HPDE6-E6E7 (cell line): ENCODE results near the gene NTM.

ENCODE experiments used
- DNase-seq: peaks from one replicate; pipeline ENCODE4 v3.0.0; 2011; ENCODE audit warnings: missing footprints; ENCODE audit errors: extremely low spot score

NTM gene

DNA sequence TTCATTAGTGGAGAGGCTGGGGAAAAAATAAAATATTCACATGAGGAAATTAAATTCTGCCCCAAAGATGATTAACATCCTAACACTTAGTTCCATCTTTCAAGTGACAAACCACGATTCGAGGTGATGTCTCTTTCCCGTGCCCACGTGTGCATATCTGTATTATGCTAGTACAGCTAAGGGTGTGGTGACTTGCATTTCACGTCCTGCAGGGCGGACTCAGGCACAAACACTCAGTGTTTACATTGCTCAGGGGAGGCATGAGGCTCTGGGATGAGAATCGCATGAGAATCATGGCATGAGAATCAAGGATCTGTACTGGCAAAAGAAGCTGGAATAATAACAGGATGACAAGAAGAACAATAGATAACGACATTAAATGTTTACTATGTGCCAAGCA lies 179.4 kb downstream of the NTM start:
- DNase-seq = no peak

DNA sequence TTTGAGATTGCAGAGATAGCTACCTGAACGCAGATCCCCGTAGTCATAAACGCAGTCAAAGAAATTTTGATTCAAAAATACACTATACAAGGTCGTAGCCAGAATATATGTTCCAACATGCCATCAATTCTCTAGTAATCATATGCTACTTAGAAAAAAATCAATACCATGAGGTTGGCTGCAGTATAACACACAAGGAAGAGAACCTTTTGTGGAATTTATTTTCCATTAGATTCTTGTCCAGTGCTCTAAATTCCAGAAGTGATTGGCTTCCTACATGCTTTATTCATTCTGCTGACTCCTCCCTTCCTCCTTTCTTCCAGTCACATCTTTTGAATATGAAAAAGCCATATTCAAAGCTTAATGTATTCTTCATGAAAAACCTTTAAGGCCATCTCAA lies 189.9 kb downstream of the NTM start:
- no peak for DNase-seq

DNA sequence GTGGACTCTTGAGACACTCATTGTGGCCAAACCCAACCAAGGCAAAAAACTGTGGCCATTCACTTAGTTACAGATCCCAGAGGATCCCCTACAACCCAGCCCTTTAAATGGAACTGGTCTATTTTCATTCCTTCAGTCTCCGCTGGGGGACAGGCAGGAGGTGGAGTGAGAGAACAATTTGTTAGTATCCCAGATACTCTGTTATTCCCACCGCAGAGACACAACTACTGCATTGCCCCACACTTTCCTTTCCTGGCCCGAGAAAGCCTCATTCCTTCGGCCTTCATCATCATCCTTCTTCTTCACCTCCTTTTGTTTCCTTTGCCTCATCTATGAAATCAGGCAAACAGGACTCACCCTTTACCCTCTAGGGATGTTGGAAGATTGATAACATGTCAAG lies 191.1 kb downstream of the NTM start:
- no peak for DNase-seq

DNA sequence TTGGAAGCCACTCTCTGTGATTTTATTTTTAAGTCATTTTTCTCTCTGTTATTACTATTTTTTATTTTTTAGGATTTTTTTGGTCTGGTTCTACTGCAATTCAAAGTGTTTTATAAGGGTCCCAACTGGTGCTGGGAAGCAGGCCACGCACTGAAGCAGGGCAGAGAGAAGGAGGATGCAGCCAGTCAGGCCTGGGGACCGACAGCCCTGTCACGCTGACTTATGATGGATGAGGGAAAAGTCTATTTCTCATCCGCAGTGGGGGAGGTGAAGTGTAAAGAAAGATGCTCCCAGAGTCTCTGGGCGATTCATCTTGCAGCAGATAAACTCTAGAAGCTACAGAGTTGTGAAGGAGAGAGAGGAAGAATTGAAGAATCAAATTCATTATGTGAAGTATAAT lies 191.6 kb downstream of the NTM start:
- no peak for DNase-seq

DNA sequence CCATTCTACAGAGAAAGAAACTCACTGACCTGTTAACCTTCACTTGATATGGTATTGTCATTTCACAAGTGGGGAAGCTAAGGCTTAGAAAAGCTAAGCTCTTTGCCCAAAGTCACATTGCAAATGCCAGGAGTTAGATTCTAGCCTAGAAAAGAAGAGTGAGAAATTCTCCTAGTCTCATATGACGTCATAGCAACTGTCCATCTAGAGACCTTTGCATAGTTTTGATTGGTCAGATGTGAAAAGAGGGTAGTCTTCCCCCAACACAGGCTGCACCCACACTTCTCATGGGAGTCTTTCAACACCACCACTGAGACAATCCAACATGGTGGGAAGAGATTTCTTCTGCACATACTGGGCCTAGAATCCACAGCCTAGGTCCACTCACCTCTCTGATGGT lies 197.9 kb downstream of the NTM start:
- no peak for DNase-seq

DNA sequence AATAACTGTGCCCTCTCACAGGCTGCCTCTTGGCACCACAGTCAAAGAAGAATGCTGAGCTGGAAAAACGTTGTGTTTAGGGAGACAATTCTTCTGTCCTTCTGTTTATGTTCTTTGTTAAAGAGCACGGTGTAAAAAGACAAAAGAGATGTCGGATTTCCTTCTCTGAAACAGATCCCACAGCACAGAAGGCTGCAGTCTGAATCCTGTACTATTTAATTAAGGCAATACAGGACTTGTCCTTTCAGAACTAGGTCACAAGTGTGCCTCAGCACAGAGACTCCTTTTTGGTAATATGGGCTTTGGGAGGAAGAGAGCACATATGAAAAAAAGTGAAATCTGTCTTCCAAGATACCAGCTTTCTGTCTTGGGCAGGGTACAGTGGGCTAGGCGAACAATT lies 201.2 kb downstream of the NTM start:
- DNase-seq = no peak

DNA sequence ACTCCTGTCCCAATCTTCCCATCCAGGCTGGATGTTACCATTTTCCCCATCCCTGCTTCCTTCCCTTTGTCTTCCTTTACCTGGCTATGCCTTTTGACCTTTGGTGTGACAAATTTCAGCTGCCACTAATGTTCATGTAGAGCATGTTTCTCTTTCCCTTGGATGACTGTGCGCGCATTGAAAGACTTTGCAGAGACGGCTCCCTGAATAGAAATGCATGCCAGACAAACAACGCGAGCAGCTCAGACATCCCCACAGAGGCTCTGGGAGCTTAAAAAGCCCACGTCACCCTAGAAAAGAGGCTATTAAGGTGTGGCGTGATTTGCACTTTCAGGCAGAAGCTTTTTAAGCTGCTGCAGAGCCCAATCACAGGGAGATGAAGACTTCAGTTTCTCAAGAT lies 202.0 kb downstream of the NTM start:
- no peak for DNase-seq

DNA sequence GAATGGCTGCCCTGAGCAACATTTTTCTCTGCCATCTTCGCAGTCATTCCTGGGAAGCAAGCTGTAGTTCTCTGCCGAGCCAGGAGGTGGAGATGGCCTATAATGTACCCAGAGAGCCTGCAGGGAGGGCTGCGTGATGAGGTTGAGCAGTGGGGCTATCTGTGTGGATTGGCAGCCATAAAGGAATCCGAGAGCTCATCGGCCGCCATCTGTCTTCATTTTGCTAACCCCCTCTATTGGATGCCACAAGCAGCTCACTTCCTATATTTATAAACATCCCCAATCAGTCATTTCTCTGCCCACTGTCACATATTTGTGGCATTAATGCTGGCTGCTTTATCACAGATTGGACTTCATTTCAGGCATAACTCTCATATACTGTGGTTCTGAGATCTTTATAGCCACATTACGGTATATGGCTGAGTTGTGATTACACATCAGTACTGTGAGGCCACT lies 209.5 kb downstream of the NTM start:
- no peak for DNase-seq

DNA sequence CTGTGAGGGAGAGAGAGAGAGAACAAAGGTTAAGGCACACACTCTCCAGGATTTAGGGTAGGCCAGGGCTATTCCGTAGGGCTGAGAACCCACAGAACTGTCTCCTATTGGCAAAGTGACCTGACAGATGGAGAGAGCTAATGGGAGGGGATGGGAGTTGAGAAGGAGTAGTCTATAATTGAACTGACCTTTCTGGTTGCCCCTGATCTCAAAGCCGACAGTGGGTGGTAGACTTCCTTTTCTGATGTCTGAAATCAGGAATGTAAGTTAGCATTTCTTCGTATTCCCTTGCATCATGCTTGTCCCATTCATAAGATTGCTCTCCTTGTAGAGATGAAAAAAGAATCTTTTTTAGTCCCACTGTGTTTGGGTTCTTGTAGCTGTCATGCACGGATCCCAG lies 210.1 kb downstream of the NTM start:
- DNase-seq = no peak

DNA sequence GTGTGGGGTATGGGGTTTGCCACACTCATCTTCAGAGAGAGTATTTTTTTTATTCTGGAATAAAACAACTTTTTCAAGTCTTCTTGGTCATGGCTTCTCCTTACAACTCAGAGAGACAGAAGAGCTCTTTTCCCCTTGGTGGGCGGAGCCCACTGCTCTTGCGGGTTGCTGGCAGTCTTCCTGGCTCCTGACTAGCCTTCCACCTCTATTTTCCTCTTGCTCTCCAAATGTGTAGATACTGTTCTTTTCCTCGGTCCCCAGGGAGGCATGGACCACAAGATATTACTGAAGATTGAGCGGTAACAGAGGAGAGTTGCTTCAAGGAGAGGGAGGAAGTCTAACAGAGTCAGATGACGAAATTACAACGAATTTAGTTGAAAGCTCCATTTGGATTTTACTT lies 210.6 kb downstream of the NTM start:
- no peak for DNase-seq

DNA sequence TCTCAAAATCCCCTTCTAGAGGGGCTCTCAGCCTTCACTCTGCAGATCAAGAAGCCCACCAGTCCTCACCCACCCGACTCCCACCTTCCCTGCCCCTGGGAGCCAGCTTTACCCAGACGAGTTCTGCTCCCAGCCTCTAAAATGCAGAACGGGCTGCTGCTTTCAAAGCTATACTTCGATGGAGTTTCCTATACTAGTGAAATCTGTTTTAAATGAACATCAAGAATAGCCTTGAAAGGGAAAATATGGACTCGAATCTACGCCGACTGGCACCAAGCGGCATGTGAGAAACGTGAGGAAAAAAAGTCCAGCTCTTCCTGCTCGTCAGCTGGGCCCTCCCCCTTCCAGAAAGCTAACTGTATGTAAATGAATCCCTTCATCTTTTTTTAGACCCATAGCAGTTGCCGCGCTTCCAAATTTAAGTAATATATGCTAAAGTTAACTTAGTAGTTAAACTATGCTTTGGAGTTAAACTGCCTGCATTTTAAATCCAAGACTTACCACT lies 211.7 kb downstream of the NTM start:
- no peak for DNase-seq

DNA sequence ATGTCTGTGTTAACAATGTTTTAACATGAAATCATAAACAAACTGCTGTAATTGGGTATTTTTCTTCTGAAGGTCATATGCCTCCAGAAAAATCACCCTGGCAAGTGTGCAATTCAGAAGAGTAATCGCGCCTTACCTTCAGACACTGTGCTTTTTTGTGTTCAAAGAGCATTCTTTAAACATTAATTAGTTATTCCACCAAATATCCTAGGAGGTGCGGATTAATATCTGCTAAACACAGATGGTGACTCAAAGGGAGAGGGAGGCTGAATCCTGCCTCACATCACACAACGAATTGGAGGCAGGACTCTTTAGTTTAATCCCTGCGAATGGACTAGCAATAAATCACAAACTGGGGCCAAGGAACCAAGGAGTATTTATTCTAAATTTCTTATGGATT lies 213.0 kb downstream of the NTM start:
- DNase-seq = no peak

DNA sequence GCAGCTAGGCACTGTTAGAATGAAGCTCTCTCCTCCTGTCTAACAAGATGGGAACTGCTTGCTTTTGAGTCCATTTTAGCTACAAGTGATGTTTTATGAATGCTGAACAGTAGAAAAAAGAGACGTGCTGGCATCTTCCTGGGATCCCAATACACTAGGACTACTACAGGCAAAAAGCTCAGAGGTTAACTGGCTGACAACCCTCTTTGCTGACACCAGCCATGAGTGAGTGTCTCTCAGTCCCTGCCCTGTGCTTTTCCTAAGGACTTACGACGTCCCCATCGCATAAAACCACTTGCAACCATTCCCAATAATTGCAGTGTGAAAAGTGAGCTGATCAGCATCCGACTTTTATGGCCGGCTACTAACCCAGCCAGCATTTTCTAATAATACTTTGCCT lies 213.5 kb downstream of the NTM start:
- no peak for DNase-seq

DNA sequence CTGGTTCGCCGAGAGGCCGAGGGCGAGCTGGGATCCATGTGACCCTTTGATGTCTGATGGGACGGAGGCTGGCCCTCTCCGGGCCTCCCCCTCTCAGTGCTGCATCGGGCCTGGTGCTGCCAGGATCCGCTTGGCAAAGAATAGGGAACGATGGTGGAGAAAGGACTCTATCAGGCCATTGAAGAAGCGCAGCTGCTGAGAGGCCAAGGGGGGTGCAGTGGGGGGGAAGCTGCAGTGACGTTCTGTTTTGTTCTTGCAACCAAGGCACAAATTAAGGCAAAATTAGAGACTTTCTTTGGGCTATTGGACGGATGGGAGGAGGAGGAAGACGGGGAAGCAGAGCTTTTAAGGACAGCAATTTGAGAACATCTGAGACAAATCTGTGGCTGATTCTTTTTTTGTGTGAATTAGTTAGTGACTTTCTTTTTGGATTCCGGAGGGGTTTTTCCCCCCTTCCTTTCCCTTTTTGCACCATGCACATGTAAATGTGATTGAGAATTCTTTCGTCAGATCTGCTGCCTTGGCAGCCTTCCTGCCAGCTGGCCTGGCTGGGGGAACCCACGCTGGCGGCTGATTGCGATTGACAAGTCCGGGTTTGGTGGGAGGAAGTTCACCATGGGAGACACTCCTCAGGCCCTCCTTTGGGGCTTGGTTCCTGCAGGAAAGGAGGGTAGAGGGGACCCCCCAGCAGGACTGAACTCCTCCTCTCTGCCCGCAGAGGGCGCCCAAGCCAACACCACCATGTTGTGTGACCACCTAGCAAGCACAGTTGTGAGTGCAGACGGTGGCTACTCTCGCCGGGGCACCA lies 214.6 kb downstream of the NTM start:
- DNase-seq = no peak

DNA sequence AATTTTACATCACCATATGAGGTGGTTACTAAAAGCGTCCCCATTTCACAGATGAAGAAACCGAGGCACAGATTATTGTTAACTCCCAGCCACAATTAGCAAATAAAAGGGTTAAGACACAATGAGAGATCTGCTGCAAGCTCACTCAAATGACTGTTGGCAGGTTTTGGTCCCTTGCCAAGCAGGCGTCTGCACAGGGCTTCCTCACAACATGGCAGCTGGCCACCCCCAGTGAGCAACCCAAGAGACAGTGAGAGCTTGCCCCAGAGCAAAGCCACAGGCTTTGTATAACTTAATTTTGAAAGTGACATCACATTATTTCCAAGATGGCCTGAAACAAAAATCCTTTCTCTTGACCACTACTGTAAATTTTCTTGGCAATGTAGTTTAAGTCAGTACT lies 217.6 kb downstream of the NTM start:
- DNase-seq = no peak

DNA sequence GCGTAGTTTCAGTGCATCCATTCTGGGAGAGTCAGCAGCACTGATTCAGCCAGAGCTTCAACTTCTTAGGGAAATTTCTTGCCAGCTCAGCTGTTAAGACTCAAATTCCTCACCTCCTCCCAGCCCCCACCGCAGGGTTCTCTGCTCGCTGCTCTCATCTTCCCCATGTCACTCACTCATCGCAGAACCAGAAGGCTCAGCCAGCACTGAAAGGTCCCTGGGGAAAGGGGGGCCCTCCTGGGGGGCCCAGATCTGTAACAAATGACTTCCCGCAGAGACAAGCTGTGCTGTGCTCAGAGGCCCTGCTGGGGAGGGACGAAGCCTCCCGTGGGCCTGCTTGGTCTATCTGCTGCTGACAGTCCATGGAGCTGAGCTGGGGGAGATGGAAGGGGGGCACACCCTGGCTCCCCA lies 220.6 kb downstream of the NTM start:
- DNase-seq = no peak

DNA sequence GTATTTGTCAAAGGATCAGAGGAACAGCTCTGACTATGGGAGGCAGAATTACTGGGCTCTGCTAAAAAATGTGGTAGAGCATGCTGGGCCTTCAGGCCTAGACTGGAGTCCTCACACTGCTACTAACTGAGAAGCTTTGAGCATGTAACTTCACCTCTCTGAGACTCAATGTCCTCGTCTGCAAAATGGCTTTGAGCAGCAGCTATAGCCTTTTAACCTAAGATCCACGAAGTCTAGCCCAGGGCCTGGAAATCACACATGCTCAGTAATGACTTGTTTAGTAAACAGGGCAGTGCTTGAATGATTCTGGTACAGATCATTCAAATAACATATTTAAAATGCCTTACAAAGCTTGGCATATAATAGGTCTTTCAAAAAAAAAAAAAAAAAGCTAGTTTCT lies 221.7 kb downstream of the NTM start:
- DNase-seq = no peak

DNA sequence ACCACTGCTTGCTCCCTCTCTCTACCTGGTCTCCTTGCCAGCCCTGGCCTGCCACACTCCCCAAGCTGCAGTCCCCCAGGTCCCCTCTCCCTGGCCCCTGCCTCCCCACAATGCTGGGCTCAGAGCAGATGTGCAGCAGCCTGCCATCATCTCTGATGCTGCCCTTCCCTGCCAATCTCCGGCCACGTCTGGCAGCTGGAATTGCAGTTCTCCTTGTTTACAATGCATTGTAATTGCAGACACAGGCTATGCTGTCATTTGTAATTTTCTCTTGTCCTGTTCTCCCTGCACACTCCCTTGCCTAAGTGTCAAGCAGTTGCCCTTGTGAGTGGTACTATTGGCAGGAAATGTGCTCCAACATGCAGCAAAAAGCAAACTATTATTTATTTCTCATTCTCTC lies 222.3 kb downstream of the NTM start:
- no peak for DNase-seq

DNA sequence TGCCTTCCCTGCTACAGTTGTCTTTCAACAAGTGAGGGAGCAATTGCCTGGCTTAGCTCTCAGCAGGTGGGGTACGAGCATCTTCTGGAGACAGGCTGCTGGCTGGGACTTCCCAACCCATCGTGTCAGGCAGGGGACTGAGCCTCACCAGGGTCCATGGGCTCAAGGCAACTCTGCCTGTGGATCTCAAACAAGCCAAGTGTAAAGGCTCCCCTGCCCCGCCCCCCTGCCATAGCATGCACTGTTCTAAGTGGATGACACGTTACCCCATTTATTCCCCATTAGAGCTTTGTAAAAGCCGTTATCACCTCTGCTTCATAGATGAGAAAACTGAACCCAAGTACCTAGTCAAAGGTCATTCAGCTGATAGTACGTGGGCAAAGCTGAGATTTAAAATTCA lies 222.9 kb downstream of the NTM start:
- no peak for DNase-seq

DNA sequence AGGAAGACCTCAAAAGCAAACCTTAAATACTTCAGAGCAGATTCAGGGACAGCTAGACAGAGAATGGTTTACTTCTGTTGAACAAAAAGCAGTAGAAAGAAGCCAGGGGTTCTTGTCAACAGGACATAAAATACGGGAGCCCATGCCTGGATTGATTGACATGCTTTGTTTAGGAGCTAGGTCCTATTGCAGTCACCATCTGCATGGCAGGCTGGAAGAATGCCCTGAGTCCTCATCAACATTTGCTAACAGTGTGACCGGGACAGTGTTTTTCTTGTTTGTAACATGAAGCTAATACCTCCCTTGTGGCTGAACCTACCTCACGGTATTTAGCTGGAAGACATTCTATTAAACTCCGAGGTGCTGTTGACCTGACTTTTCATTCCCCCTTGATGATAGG lies 225.4 kb downstream of the NTM start:
- no peak for DNase-seq

DNA sequence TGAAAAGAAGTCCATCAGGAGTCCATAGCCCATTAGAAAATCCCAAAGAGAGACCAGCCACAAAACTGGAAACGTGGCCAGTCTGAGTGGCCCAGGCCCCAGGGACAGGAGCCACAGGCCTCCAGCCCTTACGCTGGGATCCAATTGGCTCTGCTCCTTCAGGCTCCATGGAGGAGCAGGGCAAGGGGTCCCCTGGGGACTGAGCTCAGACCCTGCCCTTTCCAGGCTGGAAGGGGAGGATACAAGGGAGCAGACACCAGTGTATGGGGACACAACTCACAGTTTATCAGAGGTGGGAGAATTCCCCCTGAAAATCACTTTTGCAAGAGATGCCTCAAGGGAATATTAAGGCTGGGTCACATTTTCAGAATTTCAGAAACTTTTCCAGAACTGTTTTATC lies 227.5 kb downstream of the NTM start:
- no peak for DNase-seq

DNA sequence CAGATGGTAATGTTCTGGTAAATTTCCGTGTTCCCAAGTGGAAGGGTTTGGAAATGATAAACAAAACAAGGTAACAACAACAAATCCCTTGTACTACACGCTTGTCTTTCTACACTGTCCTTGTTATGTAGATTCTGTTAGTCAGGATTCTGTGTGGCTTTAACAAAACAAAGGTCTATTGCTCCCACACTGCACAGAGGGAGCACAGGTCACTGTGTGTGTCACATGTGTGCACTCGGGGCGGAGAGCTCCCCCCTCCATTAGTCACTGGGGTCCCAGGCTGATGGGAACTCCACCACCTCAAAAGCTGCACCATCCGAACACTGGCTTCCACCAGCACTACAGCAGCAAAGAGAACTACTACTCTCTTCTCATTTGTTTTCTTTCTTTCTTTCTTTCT lies 227.9 kb downstream of the NTM start:
- no peak for DNase-seq

DNA sequence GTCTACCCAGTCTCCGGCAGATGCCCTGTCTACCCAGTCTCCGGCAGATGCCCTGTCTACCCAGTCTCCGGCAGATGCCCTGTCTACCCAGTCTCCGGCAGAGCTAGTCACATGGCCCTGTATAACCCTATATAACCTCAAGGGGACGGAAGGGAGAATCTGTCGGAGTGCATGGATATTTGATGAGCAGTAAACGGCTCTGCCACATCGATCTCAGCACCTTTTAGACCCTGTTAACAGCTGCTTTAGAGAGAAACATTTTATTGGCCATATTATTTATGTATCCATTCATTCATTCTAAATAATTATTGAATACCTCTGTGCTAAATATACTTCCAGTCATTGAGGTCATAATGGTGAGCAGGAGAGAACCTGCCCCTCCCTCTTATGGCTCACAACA lies 228.9 kb downstream of the NTM start:
- no peak for DNase-seq

DNA sequence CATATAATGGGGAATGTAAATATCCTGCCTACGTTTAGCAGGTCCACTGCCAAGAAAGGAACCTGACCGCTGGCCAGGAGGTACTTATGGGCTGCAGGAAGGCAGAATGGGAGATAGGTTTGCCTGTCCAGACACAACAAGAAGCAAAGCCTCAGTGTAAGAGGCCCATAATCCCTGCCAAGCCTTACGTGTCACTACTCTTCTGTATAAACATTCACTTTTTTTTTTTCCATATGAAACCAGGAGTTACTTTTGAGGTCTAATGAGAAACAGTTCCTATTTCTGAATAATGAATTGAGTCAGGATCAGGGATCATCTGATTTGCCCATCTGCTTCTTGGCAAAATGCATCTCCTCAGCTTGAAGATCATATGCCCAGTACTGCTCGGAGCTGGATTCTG lies 230.2 kb downstream of the NTM start:
- no peak for DNase-seq
